ENCODE data around the gene LCK. TPM values are rescaled to one million over a fixed set of nuclear protein-coding genes. Genes with fewer than 3 reads are reported as not detected.

LCK gene
- total RNA-seq, result not detected in 2 replicates

GRCh38 chr1:32250893-32251716 is at the start of gene LCK:
Gene LCK (plus strand): TSS chr1:32251265. CDS start chr1:32274330, 23,065 bp downstream.

DNA sequence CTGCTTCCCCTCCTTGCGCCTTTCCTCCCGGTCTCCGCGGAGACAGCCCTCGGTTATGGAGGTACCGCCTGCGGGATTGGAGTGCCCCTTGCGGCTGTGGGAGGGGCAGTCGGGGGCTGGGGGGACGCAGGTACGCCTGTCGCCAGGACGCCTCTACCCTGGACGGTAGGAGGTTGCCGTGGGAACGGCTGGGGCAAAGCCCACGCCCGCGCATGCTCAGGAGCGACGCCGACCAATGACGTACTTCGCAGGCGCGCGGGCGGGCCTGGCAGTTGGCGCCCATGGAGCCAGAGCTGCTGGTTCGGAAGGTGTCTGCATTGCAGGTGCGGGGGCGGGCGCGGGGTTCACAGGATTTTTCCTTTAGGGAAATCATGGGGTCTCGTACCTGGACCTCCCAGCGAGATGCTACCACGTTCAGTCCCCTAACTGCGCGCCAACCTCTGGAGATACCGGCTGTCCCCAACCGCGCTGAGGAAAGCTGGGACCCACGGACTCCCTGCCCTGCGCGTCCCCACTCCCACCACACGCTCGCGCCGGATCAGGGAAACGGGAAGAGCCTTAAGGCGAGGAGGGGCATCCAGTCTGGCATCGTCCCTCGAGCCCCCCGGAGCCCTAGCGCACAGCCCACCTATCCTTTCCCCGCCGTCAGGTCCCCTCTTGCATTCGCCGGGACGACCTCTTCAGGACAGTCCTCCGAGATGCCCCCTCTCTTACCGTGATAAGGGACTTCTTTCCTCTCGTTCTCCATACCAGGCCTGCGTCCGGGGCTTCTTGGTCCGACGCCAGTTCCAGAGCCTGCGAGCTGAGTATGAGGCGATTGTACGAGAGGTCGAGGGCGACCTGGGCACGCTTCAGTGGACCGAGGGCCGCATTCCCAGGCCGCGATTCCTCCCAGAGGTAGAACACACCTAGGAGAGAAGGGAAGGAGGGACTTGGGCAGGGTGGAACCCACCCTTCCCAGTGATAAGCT is 45.4 kb upstream of the LCK start, which contains the start of gene IQCC:
IQCC (plus strand) TSS at position 271 of the 970 bp plus-strand sequence; CDS start at position 282, 11 bp downstream.

GRCh38 chr1:32208891-32209328 is 42.2 kb upstream of the LCK start, which contains the start of gene DCDC2B:
Gene DCDC2B (plus strand): TSS chr1:32209089. CDS start chr1:32209094, 5 bp downstream.

DNA sequence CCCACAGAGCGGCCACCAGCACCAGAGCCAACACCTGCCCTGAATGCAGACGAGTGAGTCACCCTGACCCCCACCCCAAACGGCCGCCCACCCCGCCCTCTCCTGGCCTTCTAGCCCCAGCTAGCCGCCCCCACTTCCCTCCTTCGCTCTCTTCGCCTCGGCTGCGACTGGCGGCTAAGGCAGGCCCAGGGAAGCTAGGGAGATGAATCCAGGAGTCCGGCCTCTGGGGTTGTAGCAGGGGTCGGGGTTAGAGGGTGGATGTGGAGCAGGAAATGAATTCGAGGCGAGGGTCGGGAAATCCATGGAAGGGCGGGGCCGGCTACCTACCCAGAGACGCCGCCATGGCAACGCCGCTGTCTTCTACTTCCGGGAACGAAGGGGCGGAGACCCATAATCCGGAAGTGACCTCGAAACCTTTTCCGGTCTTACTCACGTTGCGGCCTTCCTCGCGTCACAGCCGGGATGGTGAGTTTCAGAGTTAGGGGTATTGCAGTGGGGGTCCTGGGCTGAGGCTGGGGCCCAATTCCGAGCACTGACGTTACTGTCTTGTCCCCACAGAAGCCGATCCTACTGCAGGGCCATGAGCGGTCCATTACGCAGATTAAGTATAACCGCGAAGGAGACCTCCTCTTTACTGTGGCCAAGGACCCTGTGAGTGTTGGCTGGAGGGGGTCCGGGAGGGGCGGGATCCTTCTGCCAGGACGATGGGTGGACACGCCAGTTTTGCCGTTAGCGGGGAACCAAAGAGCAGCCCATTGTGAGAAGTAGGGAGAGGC is 28.9 kb upstream of the LCK start, which contains the start of the genes EIF3I and TMEM234:
EIF3I (plus strand) TSS at position 428 of the 776 bp plus-strand sequence; CDS start at position 463, 35 bp downstream.
TMEM234 (minus strand) TSS at position 374 of the 776 bp plus-strand sequence; CDS start at position 343, 31 bp downstream.

DNA sequence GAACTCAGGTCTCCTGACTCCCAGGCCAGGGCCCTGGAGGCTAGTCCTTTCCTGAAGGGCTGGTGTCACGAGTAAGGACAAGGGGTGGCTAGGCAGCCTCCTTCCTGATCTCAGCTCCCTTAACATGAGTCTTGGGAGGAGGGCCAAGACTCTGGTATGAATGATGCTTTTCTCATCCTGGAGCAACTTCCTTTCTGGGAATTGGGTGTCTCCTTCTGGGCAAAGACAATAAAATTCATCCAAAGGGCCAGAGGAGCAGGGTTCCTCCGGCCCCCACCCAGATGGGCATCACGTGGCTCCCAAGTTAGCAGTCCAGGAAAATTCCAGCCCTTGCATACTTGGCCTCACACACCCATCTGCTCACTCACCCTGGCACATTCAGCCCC is 4.2 kb upstream of the LCK start, which contains the start of gene FAM167B:
FAM167B (plus strand) TSS at position 335 of the 386 bp plus-strand sequence. CDS start 200 bp downstream, outside the sequence.

GRCh38 chr1:32291708-32292538 is 40.9 kb downstream of the LCK start, which contains the start of gene HDAC1:
Gene HDAC1 (plus strand): TSS chr1:32292083. CDS start chr1:32292170, 87 bp downstream.

Other genes with a start within 250 kb of the LCK start
- gene KHDRBS1, start 237.4 kb upstream of the LCK start, total RNA-seq, result 52.9 and 108 TPM in 2 replicates
- gene TMEM39B, start 178.3 kb upstream of the LCK start, total RNA-seq, result 5.5 and 7.1 TPM in 2 replicates
- 39.9 and 47.5 TPM in 2 replicates for gene KPNA6, start 143.2 kb upstream of the LCK start, total RNA-seq
- 81.4 and 120 TPM in 2 replicates for gene TXLNA, start 71.6 kb upstream of the LCK start, total RNA-seq
- 8.1 and 12.4 TPM in 2 replicates for gene CCDC28B, start 50.7 kb upstream of the LCK start, total RNA-seq
- gene IQCC, start 45.6 kb upstream of the LCK start, total RNA-seq, result 1.5 and 2.0 TPM in 2 replicates
- gene DCDC2B, start 42.2 kb upstream of the LCK start, total RNA-seq, result not detected in 2 replicates
- 20.5 and 22.3 TPM in 2 replicates for gene TMEM234, start 28.9 kb upstream of the LCK start, total RNA-seq
- gene EIF3I, start 28.9 kb upstream of the LCK start, total RNA-seq, result 426 and 471 TPM in 2 replicates
- gene FAM167B, start 4.0 kb upstream of the LCK start, total RNA-seq, result 0.29 and 0.66 TPM in 2 replicates
- 89.2 and 99.5 TPM in 2 replicates for gene HDAC1, start 40.8 kb downstream of the LCK start, total RNA-seq
- gene MARCKSL1, start 85.0 kb downstream of the LCK start, total RNA-seq, result 7.3 and 20.5 TPM in 2 replicates
- gene FAM229A, start 111.2 kb downstream of the LCK start, total RNA-seq, result 1.6 and 2.3 TPM in 2 replicates
- 1.0 and 1.3 TPM in 2 replicates for gene TSSK3, start 111.3 kb downstream of the LCK start, total RNA-seq
- 60.7 and 70.0 TPM in 2 replicates for gene BSDC1, start 143.2 kb downstream of the LCK start, total RNA-seq
- not detected in 2 replicates for gene ZBTB8B, start 213.8 kb downstream of the LCK start, total RNA-seq